CD14-positive monocyte (primary cell): ENCODE measurements around the gene LARP1. TPM values are rescaled to one million over a fixed set of nuclear protein-coding genes. Genes with fewer than 3 reads are reported as not detected.

Experiments
- DNase-seq, 3 donors: peaks; one replicate each; pipeline ENCODE4 v3.0.0-alpha.2; 2011 to 2022
- H2AFZ ChIP-seq: 2 replicates; pipeline ENCODE4 v1.6.0; 2012; ENCODE audit warnings: mild to moderate bottlenecking, low read depth, low read length, inconsistent platforms; ENCODE audit not compliant: insufficient read depth, poor library complexity, severe bottlenecking
- H3K27ac ChIP-seq, 2 donors: 1 replicate in 1 of 2; 2 replicates in 1 of 2; pipeline ENCODE4 v1.5.1; 2012 to 2013; ENCODE audit warnings: low read length in 2 of 2, control low read depth in 1 of 2, inconsistent platforms in 1 of 2, low read depth in 1 of 2, mild to moderate bottlenecking in 1 of 2
- H3K27me3 ChIP-seq, 2 donors: one replicate each; pipeline versions ENCODE4 v1.6.0 to v1.6.1; 2011 to 2013; ENCODE audit warnings: low read length in 2 of 2; ENCODE audit not compliant: control insufficient read depth in 2 of 2, insufficient read depth in 2 of 2
- H3K36me3 ChIP-seq, 2 donors: replicated peaks in 1 of 2; 1 replicate in 1 of 2; 2 replicates in 1 of 2; pipeline versions ENCODE4 v1.5.1 to v1.6.1; 2012 to 2013; ENCODE audit warnings: low read length in 2 of 2, control low read depth in 1 of 2, inconsistent platforms in 1 of 2, mild to moderate bottlenecking in 1 of 2; ENCODE audit not compliant: insufficient read depth in 2 of 2, control insufficient read depth in 1 of 2
- H3K4me1 ChIP-seq, 2 donors: 1 replicate in 1 of 2; 2 replicates in 1 of 2; pipeline versions ENCODE4 v1.5.1 to v1.6.1; 2012 to 2013; ENCODE audit warnings: low read length in 2 of 2, control low read depth in 1 of 2, inconsistent platforms in 1 of 2, mild to moderate bottlenecking in 1 of 2, moderate library complexity in 1 of 2; ENCODE audit not compliant: insufficient read depth in 2 of 2, control insufficient read depth in 1 of 2
- H3K4me2 ChIP-seq: replicated peaks from 2 replicates; pipeline ENCODE3; 2012; ENCODE audit warnings: low read length, moderate library complexity, mild to moderate bottlenecking; ENCODE audit not compliant: poor library complexity, severe bottlenecking; ENCODE audit errors: extremely low read depth
- H3K4me3 ChIP-seq, 3 experiments: fragments of 200-600 bp in 1 of 3; sonication (generic) in 1 of 3; replicated peaks in 1 of 3; 1 replicate in 2 of 3; 2 replicates in 1 of 3; pipeline ENCODE4 v1.5.1; 2011 to 2013; ENCODE audit warnings: low read length in 3 of 3, mild to moderate bottlenecking in 3 of 3, control low read depth in 2 of 3, low read depth in 2 of 3, inconsistent platforms in 1 of 3, moderate library complexity in 1 of 3
- H3K79me2 ChIP-seq: 2 replicates; pipeline ENCODE4 v1.6.0; 2012; ENCODE audit warnings: mild to moderate bottlenecking, control low read depth, inconsistent platforms, low read length, moderate library complexity; ENCODE audit not compliant: insufficient read depth
- H3K9ac ChIP-seq: 2 replicates; pipeline ENCODE4 v1.6.0; 2017; ENCODE audit warnings: low read length, mild to moderate bottlenecking; ENCODE audit not compliant: insufficient read depth, poor library complexity, severe bottlenecking
- H3K9me3 ChIP-seq, 2 donors: replicated peaks in 1 of 2; 1 replicate in 1 of 2; 2 replicates in 1 of 2; pipeline versions ENCODE4 v1.5.1 to v1.6.1; 2012 to 2013; ENCODE audit warnings: low read length in 2 of 2, control low read depth in 1 of 2; ENCODE audit not compliant: control insufficient read depth in 1 of 2, insufficient read depth in 1 of 2
- H4K20me1 ChIP-seq: 2 replicates; pipeline ENCODE4 v1.6.0; 2012; ENCODE audit warnings: mild to moderate bottlenecking, low read length, control low read depth, moderate library complexity; ENCODE audit not compliant: insufficient read depth
- H3K27ac Mint-ChIP-seq, 7 donors: one replicate each; pipeline ENCODE4 v1.8.0; 2020; ENCODE audit warnings: mild to moderate bottlenecking in 7 of 7, mixed read lengths in 7 of 7, moderate library complexity in 6 of 7, inconsistent platforms in 2 of 7
- H3K27me3 Mint-ChIP-seq, 3 donors: one replicate each; pipeline ENCODE4 v1.8.0; 2021 to 2022; ENCODE audit warnings: low read depth in 3 of 3, mild to moderate bottlenecking in 3 of 3, mixed read lengths in 3 of 3, moderate library complexity in 3 of 3, inconsistent platforms in 1 of 3
- H3K36me3 Mint-ChIP-seq, 2 donors: one replicate each; pipeline ENCODE4 v1.8.0; 2020; ENCODE audit warnings: mixed read lengths in 2 of 2, inconsistent platforms in 1 of 2, mild to moderate bottlenecking in 1 of 2
- H3K4me1 Mint-ChIP-seq: one replicate; pipeline ENCODE4 v1.8.0; 2020; ENCODE audit warnings: mild to moderate bottlenecking, mixed read lengths
- H3K4me3 Mint-ChIP-seq, 2 donors: one replicate each; pipeline ENCODE4 v1.8.0; 2020; ENCODE audit warnings: mild to moderate bottlenecking in 2 of 2, mixed read lengths in 2 of 2, moderate library complexity in 1 of 2
- H3K9me3 Mint-ChIP-seq, 7 donors: one replicate each; pipeline ENCODE4 v1.8.0; 2020 to 2022; ENCODE audit warnings: mixed read lengths in 7 of 7, mild to moderate bottlenecking in 6 of 7, moderate library complexity in 6 of 7, inconsistent platforms in 2 of 7
- CTCF ChIP-seq: fragments of 200-600 bp; IDR thresholded peaks from one replicate; pipeline ENCODE4 v1.8.0; 2022; ENCODE audit warnings: antibody characterized with exemption, mild to moderate bottlenecking
- WGBS: methylation state at CpG from one replicate; pipeline ENCODE4 v1.1.5; 2013; ENCODE audit warnings: missing lambda C conversion rate; ENCODE audit not compliant: insufficient coverage; 5-methylcytosine and 5-hydroxymethylcytosine counted together
- intact Hi-C, 2 donors: fragments of 100-400 bp; cut with micrococcal nuclease; formaldehyde crosslinking; loops; one replicate each; pipeline versions ENCODE4 v1.15.0 to v1.15.1; 2023
- polyA plus RNA-seq, 3 donors: library from polyadenylated mRNA; depleted of rRNA in 1 of 3; unstranded in 2 of 3; stranded (reverse) in 1 of 3; fragments of 300-500 nt in 2 of 3; fragments of >200 nt in 1 of 3; fragmentation: Illumina TruSeq in 2 of 3; gene quantifications; 1 replicate in 2 of 3; 2 replicates in 1 of 3; pipeline ENCODE4 v1.2.3, GENCODE V29; 2012 to 2021

LARP1 gene
- polyA plus RNA-seq, 3 donors: 4.7 to 55.0 (median 5.8) TPM

DNA sequence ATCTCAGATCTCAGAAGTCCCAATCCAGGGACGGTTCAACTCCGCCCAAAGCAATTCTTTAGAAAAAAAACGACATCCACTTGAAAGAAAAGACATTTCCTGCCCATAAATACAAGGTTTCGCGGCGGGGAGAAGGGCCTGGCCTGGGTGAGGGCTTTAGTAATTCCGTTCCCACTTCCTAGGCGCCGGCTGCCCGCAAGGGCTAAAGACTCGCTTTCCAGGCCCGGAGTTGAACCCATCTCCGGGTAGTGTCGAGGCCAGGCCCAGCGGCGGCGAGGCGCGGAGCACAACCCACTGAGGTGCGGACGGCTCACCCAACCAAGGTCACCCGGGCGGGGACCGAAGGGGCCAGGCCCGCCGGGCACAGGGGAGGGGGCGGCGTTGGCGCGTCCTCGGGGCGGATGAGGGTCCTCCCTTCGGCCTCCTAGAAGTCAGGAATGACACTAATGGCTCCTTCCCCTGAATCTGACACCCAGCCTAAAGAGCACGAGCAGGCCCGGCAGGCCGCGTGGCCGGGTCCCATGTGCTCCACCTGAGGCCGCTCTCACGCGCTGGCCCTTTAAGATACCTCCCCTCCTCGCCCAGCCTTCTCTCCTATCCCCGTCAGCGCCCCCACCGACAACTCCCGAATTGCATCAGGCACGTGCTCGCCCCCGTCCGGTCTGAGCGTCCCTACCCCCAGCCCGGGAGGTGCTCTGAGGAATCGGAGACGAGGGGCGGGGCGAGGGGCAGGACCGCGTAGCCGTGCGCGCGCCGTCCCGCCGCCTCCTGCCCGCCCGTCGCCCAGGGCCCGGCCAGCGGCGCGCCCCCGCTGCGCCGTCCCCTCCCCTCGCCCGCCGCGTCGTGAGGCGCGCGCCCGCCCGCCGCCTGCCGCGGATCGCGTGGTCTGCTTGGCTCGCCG is 467 bp upstream of the LARP1 start:
- Mint-ChIP-seq H3K4me3 (peak overlapping the region; percentile 90 to 93), H3K27ac (peak overlapping the region; percentile 87 to 96 (median 94)), H3K9me3 (no peaks in the 10 kb centered on the region), H3K36me3 (no peaks in the 10 kb centered on the region), H3K27me3 (no peaks in the 10 kb centered on the region), H3K4me1 (peaks cover 40% of the 10 kb centered on the region)
- TF ChIP-seq CTCF: no peak
- H3K4me1 ChIP-seq: peaks cover 30 to 35% of the 10 kb centered on the region in 2 donors
- peaks cover 26% of the 10 kb centered on the region for H4K20me1 ChIP-seq
- H3K27me3 ChIP-seq: no peaks in the 10 kb centered on the region
- H3K27ac ChIP-seq: peak overlapping the region; percentile 79 to 96
- DNase-seq: peak; percentile 96 to 98 (median 98)
- no peaks in the 10 kb centered on the region for H3K36me3 ChIP-seq
- peak overlapping the region; percentile 67 to 96 (median 91) for H3K4me3 ChIP-seq
- H3K9ac ChIP-seq: peak overlapping the region; percentile 89
- peak overlapping the region; percentile 100 for H2AFZ ChIP-seq
- H3K9me3 ChIP-seq: no peaks in the 10 kb centered on the region
- intact Hi-C loops: loop anchor here (2.0 to 5.0 kb wide), 3 partner anchors 37 to 72 kb away; no protein-coding TSS in a partner anchor
- peak overlapping the region; percentile 96 for H3K4me2 ChIP-seq
- WGBS: under 1% methylated on average over 69 of the region's 92 CpGs
- H3K79me2 ChIP-seq: peaks cover 62% of the 10 kb centered on the region

DNA sequence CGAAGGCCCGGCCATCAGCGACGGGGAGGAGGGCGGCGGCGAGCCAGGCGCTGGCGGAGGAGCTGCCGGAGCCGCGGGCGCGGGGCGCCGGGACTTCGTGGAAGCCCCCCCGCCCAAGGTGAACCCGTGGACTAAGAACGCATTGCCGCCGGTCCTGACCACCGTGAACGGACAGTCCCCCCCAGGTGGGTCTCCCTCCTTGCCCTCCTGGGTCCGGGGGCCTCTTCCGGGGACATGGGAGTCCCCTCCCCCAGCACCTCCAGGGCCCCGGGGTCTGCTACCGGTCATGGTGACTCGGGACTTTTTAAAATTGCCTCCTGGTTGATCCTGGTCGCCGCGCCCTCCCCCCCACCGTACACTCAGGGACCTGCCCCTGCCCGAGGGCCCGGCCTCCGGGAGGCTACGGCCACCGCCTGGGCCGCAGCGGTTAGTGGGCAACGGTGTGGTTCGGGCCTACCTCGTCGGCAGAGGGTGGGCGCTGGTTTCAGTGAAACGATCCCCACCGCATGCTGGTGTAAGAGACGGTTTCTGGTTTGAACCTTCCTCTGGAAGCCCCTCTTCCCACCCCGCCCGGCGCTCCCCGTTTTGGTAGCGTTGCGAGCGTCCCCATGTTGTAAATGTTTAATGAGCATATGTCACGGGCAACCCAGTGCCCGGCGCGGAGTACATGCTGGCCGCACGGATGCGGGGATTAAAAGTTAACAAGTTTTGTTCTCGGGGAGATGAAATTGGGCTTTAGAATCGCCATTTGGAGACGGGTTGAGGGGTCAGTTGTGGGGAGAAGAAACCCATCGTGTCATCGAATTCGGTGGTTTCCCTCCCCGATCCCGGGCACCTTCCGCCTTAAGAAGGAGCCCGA is 1.1 kb downstream of the LARP1 start:
- Histone ChIP-seq H3K4me1 (peaks cover 40 to 50% of the 10 kb centered on the region in 2 donors), H3K27ac (peak overlapping the region; percentile 80 to 94), H3K27me3 (no peaks in the 10 kb centered on the region), H3K4me2 (peak overlapping the region; percentile 96), H3K36me3 (no peaks in the 10 kb centered on the region), H2AFZ (peak overlapping the region; percentile 86), H3K9ac (peak overlapping the region; percentile 89), H3K9me3 (no peaks in the 10 kb centered on the region), H3K79me2 (peaks cover 77% of the 10 kb centered on the region), H4K20me1 (peaks cover 41% of the 10 kb centered on the region), H3K4me3 (peak overlapping the region; percentile 67 to 96 (median 91))
- WGBS: 0% methylated on average over 50 of the region's 72 CpGs
- Mint-ChIP-seq H3K27me3 (no peaks in the 10 kb centered on the region), H3K27ac (peak overlapping the region; percentile 92 to 98 (median 94)), H3K4me1 (peaks cover 51% of the 10 kb centered on the region), H3K9me3 (no peaks in the 10 kb centered on the region), H3K36me3 (no peaks in the 10 kb centered on the region), H3K4me3 (peak overlapping the region; percentile 93 to 99)
- intact Hi-C loops: loop anchor here (2.0 kb wide), 2 partner anchors 47 to 103 kb away; partner anchors contain the start of gene CNOT8 (in 2 of the 2)
- DNase-seq: peak; percentile 34 to 67 (median 45)
- TF ChIP-seq CTCF: no peak
